Ishikawa (cell line): Measurements from ENCODE around the gene IGFBP3.
A peak's percentile ranks its signal among the peaks of the same experiment; 100 is the strongest.

Experiments
- CEBPB ChIP-seq: IDR thresholded peaks from 2 replicates; pipeline ENCODE4 v1.6.1; 2012
- CREB1 ChIP-seq: IDR thresholded peaks from 2 replicates; pipeline ENCODE4 v1.6.1; 2012; ENCODE audit warnings: low read depth
- EGR1 ChIP-seq: IDR thresholded peaks from 2 replicates; pipeline ENCODE4 v1.6.1; 2012
- EP300 ChIP-seq: IDR thresholded peaks from 2 replicates; pipeline ENCODE4 v1.6.1; 2012; ENCODE audit warnings: borderline replicate concordance
- FOXM1 ChIP-seq: IDR thresholded peaks from 2 replicates; pipeline ENCODE4 v1.6.1; 2012; ENCODE audit warnings: low read depth, borderline replicate concordance
- NFIC ChIP-seq: IDR thresholded peaks from 2 replicates; pipeline ENCODE4 v1.6.1; 2012
- RAD21 ChIP-seq: IDR thresholded peaks from 2 replicates; pipeline ENCODE4 v1.6.1; 2012; ENCODE audit warnings: low read depth
- REST ChIP-seq: IDR thresholded peaks from 2 replicates; pipeline ENCODE4 v1.6.1; 2012; ENCODE audit warnings: low read depth, mild to moderate bottlenecking
- TAF1 ChIP-seq: IDR thresholded peaks from 2 replicates; pipeline ENCODE4 v1.6.1; 2012; ENCODE audit warnings: low read depth, mild to moderate bottlenecking
- TCF12 ChIP-seq: IDR thresholded peaks from 2 replicates; pipeline ENCODE4 v1.6.1; 2012; ENCODE audit warnings: low read depth
- TEAD4 ChIP-seq: IDR thresholded peaks from 2 replicates; pipeline ENCODE4 v1.6.1; 2012
- USF1 ChIP-seq: IDR thresholded peaks from 2 replicates; pipeline ENCODE4 v1.6.1; 2012
- YY1 ChIP-seq: IDR thresholded peaks from 2 replicates; pipeline ENCODE4 v1.6.1; 2012; ENCODE audit warnings: low read depth
- ZBTB7A ChIP-seq: IDR thresholded peaks from 2 replicates; pipeline ENCODE4 v1.6.1; 2012; ENCODE audit warnings: low read depth
- TF ChIP-seq, protein P1 (sequence below): IDR thresholded peaks from 2 replicates; pipeline ENCODE4 v1.6.1; 2012

The IGFBP3 gene

DNA sequence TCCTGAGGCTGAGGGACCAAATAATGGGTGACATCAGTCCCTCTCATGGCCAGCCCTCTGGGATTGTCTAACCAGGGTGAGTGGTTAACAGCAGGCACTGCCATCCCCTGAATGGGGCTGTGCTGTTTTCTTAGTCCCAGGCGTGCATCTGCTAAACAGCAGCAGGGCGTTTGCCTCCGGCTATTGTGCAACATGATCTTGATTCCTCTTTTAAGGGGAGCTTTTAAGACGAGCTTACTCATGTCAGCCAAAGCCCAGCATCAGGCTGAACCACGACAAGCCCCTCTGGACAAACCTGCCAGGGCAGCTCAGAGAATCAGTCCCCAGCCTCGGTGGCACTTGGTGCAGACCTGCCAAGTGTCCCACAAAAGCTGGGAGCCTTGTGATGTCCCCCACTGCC lies 16.2 kb upstream of the IGFBP3 start:
- no peak for TF ChIP-seq YY1
- TF ChIP-seq TAF1 = no peak
- TF ChIP-seq CREB1 = no peak
- TF ChIP-seq USF1 = no peak
- TF ChIP-seq TCF12 = no peak
- TF ChIP-seq REST = no peak

- TF ChIP-seq EGR1 = no peak
- no peak for TF ChIP-seq ZBTB7A
- TF ChIP-seq EP300 = no peak
- TF ChIP-seq TEAD4 = no peak
- TF ChIP-seq CEBPB = no peak
- TF ChIP-seq YY1 = no peak
- TF ChIP-seq REST = no peak
- TF ChIP-seq TCF12 = no peak
- TF ChIP-seq NFIC = no peak
- TF ChIP-seq, protein P1, sequence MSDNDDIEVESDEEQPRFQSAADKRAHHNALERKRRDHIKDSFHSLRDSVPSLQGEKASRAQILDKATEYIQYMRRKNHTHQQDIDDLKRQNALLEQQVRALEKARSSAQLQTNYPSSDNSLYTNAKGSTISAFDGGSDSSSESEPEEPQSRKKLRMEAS = no peak
- no peak for TF ChIP-seq FOXM1
- no peak for TF ChIP-seq TAF1
- no peak for TF ChIP-seq USF1
- TF ChIP-seq RAD21 = no peak
- TF ChIP-seq CREB1 = no peak
These were observed 9.9 kb upstream of the IGFBP3 start for GRCh38 chr7:45930967-45931366.

DNA sequence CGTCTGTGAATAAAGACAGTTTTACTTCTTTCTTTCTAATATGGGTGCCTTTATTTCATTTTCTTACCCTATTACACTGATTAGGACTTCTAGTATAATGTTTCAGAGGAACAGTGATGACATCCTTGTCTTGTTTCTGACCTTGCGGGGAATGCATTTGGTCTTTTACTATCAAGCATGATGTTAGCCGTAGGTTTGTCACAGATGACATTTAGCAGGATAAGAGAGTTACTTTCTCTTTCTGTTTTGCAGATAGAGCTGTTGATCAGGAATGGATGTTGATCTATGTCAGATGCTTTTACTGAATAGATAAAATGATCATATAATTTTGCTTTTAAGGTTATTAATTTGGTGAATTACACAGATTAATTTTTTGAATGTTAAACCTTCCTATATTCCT lies 6.6 kb upstream of the IGFBP3 start:
- TF ChIP-seq EP300 (no peak), NFIC (no peak), ZBTB7A (no peak), TEAD4 (no peak), REST (no peak), TCF12 (no peak), CREB1 (no peak), EGR1 (no peak), TAF1 (no peak), RAD21 (no peak), YY1 (no peak), CEBPB (no peak), USF1 (no peak), FOXM1 (no peak)
- TF ChIP-seq, protein P1 = no peak

DNA sequence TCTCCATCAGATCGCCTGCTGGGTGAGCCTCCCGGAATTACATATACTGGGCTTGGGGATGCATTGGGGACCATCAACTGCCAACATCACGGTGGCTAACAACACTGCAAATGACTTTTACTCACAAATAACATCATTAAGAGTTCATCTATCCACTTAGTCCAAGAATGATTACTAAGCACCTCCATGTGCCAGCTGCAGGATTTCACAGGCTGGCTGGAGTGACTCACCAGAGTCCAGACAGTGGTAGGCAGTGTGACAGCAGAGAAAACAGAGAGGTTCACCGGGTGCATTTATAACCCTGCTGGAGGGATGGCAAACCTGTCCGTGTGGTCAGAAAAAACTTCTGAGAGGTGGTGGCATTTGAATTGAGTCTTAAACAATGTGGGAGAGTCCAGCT lies 3.2 kb upstream of the IGFBP3 start:
- TF ChIP-seq, protein P1 = peak; percentile 51
- no peak for TF ChIP-seq CEBPB
- peak; percentile 42; the same call in 1 of the 2 replicates for TF ChIP-seq NFIC
- no peak for TF ChIP-seq TAF1
- no peak for TF ChIP-seq YY1
- no peak for TF ChIP-seq CREB1
- peak; percentile 32; the same call in 1 of the 2 replicates for TF ChIP-seq FOXM1
- TF ChIP-seq TEAD4 = peak; percentile 50
- TF ChIP-seq ZBTB7A = no peak
- TF ChIP-seq USF1 = no peak
- TF ChIP-seq EP300 = peak; percentile 62; the same call in 1 of the 2 replicates
- TF ChIP-seq REST = no peak
- peak; percentile 18 for TF ChIP-seq RAD21
- TF ChIP-seq EGR1 = no peak
- TF ChIP-seq TCF12 = peak; percentile 72
